HEK293 (cell line): ENCODE data around the gene LECT2.

Experiments
- CTCF ChIA-PET: fragments of 350-600 bp; formaldehyde crosslinking; extraction: SDS; loops from one replicate; lab custom pipeline; 2021; ENCODE audit warnings: antibody characterized with exemption; lab: Yijun Ruan, JAX
- POLR2A ChIA-PET: fragments of 300-600 bp; formaldehyde crosslinking; extraction: SDS; loops from one replicate; lab custom pipeline; 2020; ENCODE audit warnings: antibody characterized with exemption, inconsistent platforms; lab: Yijun Ruan, JAX
- H3K27ac ChIP-seq: fragments of 200-500 bp; sonication (Bioruptor generic); 2 replicates; pipeline ENCODE4 v1.5.1; 2014; ENCODE audit warnings: low read depth, low read length, control low read depth, inconsistent platforms; ENCODE audit errors: extremely low read depth
- H3K36me3 ChIP-seq, 2 experiments: fragments of 200-500 bp in 1 of 2; sonication (Bioruptor generic) in 1 of 2; 1 replicate in 1 of 2; 2 replicates in 1 of 2; pipeline ENCODE4 v1.5.1; 2014 to 2017; ENCODE audit warnings: inconsistent platforms in 2 of 2, low read length in 2 of 2; ENCODE audit not compliant: control insufficient read depth in 2 of 2, insufficient read depth in 1 of 2
- H3K4me1 ChIP-seq: fragments of 200-500 bp; sonication (Bioruptor generic); 2 replicates; pipeline ENCODE4 v1.5.1; 2014; ENCODE audit warnings: mild to moderate bottlenecking, low read length, inconsistent platforms; ENCODE audit not compliant: control insufficient read depth, insufficient read depth
- H3K4me3 ChIP-seq: 2 replicates; pipeline ENCODE4 v1.5.1; 2011; ENCODE audit warnings: low read depth, mild to moderate bottlenecking, control low read depth, low read length, moderate library complexity
- H3K9me3 ChIP-seq: fragments of 200-500 bp; sonication (Bioruptor generic); 2 replicates; pipeline ENCODE4 v1.5.1; 2014; ENCODE audit warnings: low read depth, low read length, inconsistent platforms; ENCODE audit not compliant: control insufficient read depth, insufficient read depth
- HOXC10 ChIP-seq: sonication (generic); formaldehyde crosslinking; IDR thresholded peaks from 2 replicates; pipeline ENCODE4 v1.8.1; 2023; ENCODE audit warnings: mild to moderate bottlenecking, missing genetic modification reagents
- RBAK ChIP-seq: fragments of 450-650 bp; formaldehyde crosslinking; IDR thresholded peaks from 2 replicates; pipeline ENCODE4 v1.5.1; 2016; ENCODE audit warnings: missing biosample characterization, missing genetic modification characterization
- REPIN1 ChIP-seq: fragments of 450-650 bp; formaldehyde crosslinking; IDR thresholded peaks from 2 replicates; pipeline ENCODE4 v1.5.1; 2017; ENCODE audit warnings: missing biosample characterization, missing genetic modification characterization, low read depth
- SP3 ChIP-seq: fragments of 450-650 bp; formaldehyde crosslinking; IDR thresholded peaks from 2 replicates; pipeline ENCODE4 v1.5.1; 2016; ENCODE audit warnings: missing biosample characterization, missing genetic modification characterization
- TCF7L2 ChIP-seq: IDR thresholded peaks from 2 replicates; pipeline ENCODE4 v1.6.1; 2011; ENCODE audit warnings: low read depth, mild to moderate bottlenecking, inconsistent platforms, low read length, moderate library complexity, borderline replicate concordance
- YY1 ChIP-seq: fragments of 450-650 bp; formaldehyde crosslinking; IDR thresholded peaks from 2 replicates; pipeline ENCODE4 v1.5.1; 2018; ENCODE audit warnings: missing biosample characterization, missing genetic modification characterization
- YY2 ChIP-seq: fragments of 450-650 bp; formaldehyde crosslinking; IDR thresholded peaks from 2 replicates; pipeline ENCODE4 v1.5.1; 2016; ENCODE audit warnings: missing biosample characterization, missing genetic modification characterization
- ZBTB17 ChIP-seq: fragments of 450-650 bp; formaldehyde crosslinking; IDR thresholded peaks from 2 replicates; pipeline ENCODE4 v1.5.1; 2016; ENCODE audit warnings: missing biosample characterization, missing genetic modification characterization
- ZFP69B ChIP-seq: fragments of 450-650 bp; formaldehyde crosslinking; IDR thresholded peaks from 2 replicates; pipeline ENCODE4 v1.5.1; 2016; ENCODE audit warnings: missing biosample characterization, missing genetic modification characterization
- ZNF132 ChIP-seq: fragments of 450-650 bp; formaldehyde crosslinking; IDR thresholded peaks from 2 replicates; pipeline ENCODE4 v1.5.1; 2017; ENCODE audit warnings: missing biosample characterization, missing genetic modification characterization, borderline replicate concordance
- ZNF174 ChIP-seq: fragments of 450-650 bp; formaldehyde crosslinking; IDR thresholded peaks from 2 replicates; pipeline ENCODE4 v1.5.0; 2017; ENCODE audit warnings: missing biosample characterization, mild to moderate bottlenecking, missing genetic modification characterization
- ZNF202 ChIP-seq: fragments of 450-650 bp; formaldehyde crosslinking; IDR thresholded peaks from 2 replicates; pipeline ENCODE4 v1.5.1; 2016; ENCODE audit warnings: missing biosample characterization, missing genetic modification characterization, borderline replicate concordance
- ZNF324 ChIP-seq: fragments of 450-650 bp; formaldehyde crosslinking; IDR thresholded peaks from 2 replicates; pipeline ENCODE4 v1.5.1; 2016; ENCODE audit warnings: missing biosample characterization, missing genetic modification characterization
- ZNF394 ChIP-seq: fragments of 450-650 bp; formaldehyde crosslinking; IDR thresholded peaks from 2 replicates; pipeline ENCODE4 v1.5.1; 2016; ENCODE audit warnings: missing biosample characterization, missing genetic modification characterization, mild to moderate bottlenecking, moderate library complexity, borderline replicate concordance
- ZNF416 ChIP-seq: fragments of 450-650 bp; formaldehyde crosslinking; IDR thresholded peaks from 2 replicates; pipeline ENCODE4 v1.5.1; 2016; ENCODE audit warnings: missing biosample characterization, missing genetic modification characterization
- ZNF510 ChIP-seq: fragments of 450-650 bp; formaldehyde crosslinking; IDR thresholded peaks from 2 replicates; pipeline ENCODE4 v1.5.1; 2018; ENCODE audit warnings: mild to moderate bottlenecking, missing genetic modification characterization, missing biosample characterization; ENCODE audit not compliant: insufficient replicate concordance
- ZNF549 ChIP-seq: fragments of 450-650 bp; IDR thresholded peaks from 2 replicates; pipeline ENCODE4 v1.5.1; 2018; ENCODE audit warnings: missing biosample characterization, missing genetic modification characterization, mild to moderate bottlenecking, inconsistent platforms, moderate library complexity
- ZNF585B ChIP-seq: fragments of 450-650 bp; formaldehyde crosslinking; IDR thresholded peaks from 2 replicates; pipeline ENCODE4 v1.5.1; 2016; ENCODE audit warnings: missing biosample characterization, missing genetic modification characterization
- TF ChIP-seq, protein P1 (sequence below): fragments of 450-650 bp; formaldehyde crosslinking; IDR thresholded peaks from 2 replicates; pipeline ENCODE4 v1.5.1; 2017; ENCODE audit warnings: missing biosample characterization, missing genetic modification characterization
- TF ChIP-seq, protein P2 (sequence below): fragments of 450-650 bp; formaldehyde crosslinking; IDR thresholded peaks from 2 replicates; pipeline ENCODE4 v1.5.1; 2016; ENCODE audit warnings: missing biosample characterization, missing genetic modification characterization
- TF ChIP-seq, protein P3 (sequence below): fragments of 450-650 bp; formaldehyde crosslinking; IDR thresholded peaks from 2 replicates; pipeline ENCODE4 v1.5.1; 2016; ENCODE audit warnings: missing biosample characterization, missing genetic modification characterization, borderline replicate concordance

The LECT2 gene

DNA sequence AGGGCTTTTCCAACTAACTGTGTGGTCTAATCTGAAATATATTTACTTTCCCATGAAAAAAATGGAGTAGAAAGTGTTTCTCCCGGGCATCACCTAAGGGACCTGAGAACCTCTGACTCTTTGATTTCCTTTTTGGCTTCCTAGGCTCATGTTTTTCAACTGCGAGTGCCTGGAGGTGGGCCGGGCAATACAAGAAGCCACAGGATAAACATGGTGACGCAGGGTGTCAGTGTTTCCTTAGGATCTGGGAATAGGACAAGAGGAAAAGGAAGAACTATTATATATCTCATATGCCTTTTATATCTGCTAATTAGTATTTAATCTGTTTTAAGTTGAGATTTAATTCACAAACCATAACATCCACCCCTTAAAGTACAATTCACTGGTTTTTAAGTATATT is 11.4 kb upstream of the LECT2 start:
- no peaks in the 10 kb centered on the region for H3K4me1 ChIP-seq
- TF ChIP-seq, protein P1, sequence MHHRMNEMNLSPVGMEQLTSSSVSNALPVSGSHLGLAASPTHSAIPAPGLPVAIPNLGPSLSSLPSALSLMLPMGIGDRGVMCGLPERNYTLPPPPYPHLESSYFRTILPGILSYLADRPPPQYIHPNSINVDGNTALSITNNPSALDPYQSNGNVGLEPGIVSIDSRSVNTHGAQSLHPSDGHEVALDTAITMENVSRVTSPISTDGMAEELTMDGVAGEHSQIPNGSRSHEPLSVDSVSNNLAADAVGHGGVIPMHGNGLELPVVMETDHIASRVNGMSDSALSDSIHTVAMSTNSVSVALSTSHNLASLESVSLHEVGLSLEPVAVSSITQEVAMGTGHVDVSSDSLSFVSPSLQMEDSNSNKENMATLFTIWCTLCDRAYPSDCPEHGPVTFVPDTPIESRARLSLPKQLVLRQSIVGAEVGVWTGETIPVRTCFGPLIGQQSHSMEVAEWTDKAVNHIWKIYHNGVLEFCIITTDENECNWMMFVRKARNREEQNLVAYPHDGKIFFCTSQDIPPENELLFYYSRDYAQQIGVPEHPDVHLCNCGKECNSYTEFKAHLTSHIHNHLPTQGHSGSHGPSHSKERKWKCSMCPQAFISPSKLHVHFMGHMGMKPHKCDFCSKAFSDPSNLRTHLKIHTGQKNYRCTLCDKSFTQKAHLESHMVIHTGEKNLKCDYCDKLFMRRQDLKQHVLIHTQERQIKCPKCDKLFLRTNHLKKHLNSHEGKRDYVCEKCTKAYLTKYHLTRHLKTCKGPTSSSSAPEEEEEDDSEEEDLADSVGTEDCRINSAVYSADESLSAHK (tag by site-specific recombination), result no peak
- TF ChIP-seq, protein P2, sequence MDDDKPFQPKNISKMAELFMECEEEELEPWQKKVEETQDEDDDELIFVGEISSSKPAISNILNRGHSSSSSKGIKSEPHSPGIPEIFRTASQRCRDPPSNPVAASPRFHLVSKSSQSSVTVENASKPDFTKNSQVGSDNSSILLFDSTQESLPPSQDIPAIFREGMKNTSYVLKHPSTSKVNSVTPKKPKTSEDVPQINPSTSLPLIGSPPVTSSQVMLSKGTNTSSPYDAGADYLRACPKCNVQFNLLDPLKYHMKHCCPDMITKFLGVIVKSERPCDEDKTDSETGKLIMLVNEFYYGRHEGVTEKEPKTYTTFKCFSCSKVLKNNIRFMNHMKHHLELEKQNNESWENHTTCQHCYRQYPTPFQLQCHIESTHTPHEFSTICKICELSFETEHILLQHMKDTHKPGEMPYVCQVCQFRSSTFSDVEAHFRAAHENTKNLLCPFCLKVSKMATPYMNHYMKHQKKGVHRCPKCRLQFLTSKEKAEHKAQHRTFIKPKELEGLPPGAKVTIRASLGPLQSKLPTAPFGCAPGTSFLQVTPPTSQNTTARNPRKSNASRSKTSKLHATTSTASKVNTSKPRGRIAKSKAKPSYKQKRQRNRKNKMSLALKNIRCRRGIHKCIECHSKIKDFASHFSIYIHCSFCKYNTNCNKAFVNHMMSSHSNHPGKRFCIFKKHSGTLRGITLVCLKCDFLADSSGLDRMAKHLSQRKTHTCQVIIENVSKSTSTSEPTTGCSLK (tag by site-specific recombination), result no peak
- TF ChIP-seq ZNF324 (tag by site-specific recombination), result no peak
- no peak for TF ChIP-seq YY1
- no peak for TF ChIP-seq ZNF202 (tag by site-specific recombination)
- TF ChIP-seq ZFP69B (tag by site-specific recombination), result no peak
- no peak for TF ChIP-seq ZNF549 (tag by site-specific recombination)
- TF ChIP-seq ZNF510, result no peak
- TF ChIP-seq TCF7L2, result no peak
- no peak for TF ChIP-seq YY2 (tag by site-specific recombination)
- TF ChIP-seq HOXC10 (CRISPR knock-in tag), result no peak
- TF ChIP-seq, protein P3, sequence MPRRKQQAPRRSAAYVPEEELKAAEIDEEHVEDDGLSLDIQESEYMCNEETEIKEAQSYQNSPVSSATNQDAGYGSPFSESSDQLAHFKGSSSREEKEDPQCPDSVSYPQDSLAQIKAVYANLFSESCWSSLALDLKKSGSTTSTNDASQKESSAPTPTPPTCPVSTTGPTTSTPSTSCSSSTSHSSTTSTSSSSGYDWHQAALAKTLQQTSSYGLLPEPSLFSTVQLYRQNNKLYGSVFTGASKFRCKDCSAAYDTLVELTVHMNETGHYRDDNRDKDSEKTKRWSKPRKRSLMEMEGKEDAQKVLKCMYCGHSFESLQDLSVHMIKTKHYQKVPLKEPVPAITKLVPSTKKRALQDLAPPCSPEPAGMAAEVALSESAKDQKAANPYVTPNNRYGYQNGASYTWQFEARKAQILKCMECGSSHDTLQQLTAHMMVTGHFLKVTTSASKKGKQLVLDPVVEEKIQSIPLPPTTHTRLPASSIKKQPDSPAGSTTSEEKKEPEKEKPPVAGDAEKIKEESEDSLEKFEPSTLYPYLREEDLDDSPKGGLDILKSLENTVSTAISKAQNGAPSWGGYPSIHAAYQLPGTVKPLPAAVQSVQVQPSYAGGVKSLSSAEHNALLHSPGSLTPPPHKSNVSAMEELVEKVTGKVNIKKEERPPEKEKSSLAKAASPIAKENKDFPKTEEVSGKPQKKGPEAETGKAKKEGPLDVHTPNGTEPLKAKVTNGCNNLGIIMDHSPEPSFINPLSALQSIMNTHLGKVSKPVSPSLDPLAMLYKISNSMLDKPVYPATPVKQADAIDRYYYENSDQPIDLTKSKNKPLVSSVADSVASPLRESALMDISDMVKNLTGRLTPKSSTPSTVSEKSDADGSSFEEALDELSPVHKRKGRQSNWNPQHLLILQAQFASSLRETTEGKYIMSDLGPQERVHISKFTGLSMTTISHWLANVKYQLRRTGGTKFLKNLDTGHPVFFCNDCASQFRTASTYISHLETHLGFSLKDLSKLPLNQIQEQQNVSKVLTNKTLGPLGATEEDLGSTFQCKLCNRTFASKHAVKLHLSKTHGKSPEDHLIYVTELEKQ, result no peak
- TF ChIP-seq ZNF416 (tag by site-specific recombination), result no peak
- no peak for TF ChIP-seq REPIN1
- TF ChIP-seq, all 188 proteins: peak for 0
- ChIA-PET CTCF (no interaction called here), POLR2A (no interaction called here)
- H3K36me3 ChIP-seq, result no peaks in the 10 kb centered on the region
- H3K9me3 ChIP-seq, result no peaks in the 10 kb centered on the region
- no peak overlapping the region for H3K27ac ChIP-seq
- H3K4me3 ChIP-seq, result no peak overlapping the region

DNA sequence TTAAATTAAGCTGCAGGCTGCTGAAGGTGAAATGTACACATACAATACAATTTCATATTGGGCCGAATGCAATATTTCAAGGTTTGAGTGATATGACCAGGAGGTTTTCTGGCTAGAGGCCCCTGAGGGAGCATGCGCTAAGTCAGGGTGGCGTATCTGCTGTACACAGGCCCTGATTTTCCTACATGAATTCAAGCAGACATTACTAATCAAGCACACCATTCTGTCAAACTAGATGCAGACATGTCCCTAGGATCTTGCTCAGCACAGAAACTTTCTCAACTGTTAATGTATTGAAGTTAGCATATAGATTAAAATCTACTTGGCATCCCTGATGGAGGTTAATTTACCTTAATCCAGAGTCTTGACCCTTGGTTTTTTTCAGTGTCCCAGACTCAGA is 10.7 kb upstream of the LECT2 start:
- H3K4me3 ChIP-seq, result no peak overlapping the region
- no peaks in the 10 kb centered on the region for H3K4me1 ChIP-seq
- CTCF ChIA-PET, result interaction anchor here (1.0 kb wide), 1 partner anchor 21 kb away, joined by 3 read pairs; no protein-coding TSS in a partner anchor
- no peak overlapping the region for H3K27ac ChIP-seq
- no peaks in the 10 kb centered on the region for H3K9me3 ChIP-seq
- TF ChIP-seq ZBTB17 (tag by site-specific recombination) (peak; percentile 50), ZNF132 (tag by site-specific recombination) (no peak), YY2 (tag by site-specific recombination) (no peak), ZNF174 (no peak), RBAK (tag by site-specific recombination) (no peak), ZNF394 (no peak), SP3 (tag by site-specific recombination) (no peak), ZNF585B (tag by site-specific recombination) (no peak)
- H3K36me3 ChIP-seq, result no peaks in the 10 kb centered on the region
- POLR2A ChIA-PET, result no interaction called here
